ENCODE results near the gene DTNB.

Gene DTNB

GRCh38 chr2:25369876-25370275, 303.5 kb downstream of the DTNB start:
- no peak for DNase-seq (ENCODE audit: low read depth)

- DNase-seq (ENCODE audit: low read depth): no peak
Measured at GRCh38 chr2:25369439-25369838, 303.9 kb downstream of the DTNB start.

GRCh38 chr2:25368660-25369059, 304.7 kb downstream of the DTNB start:
- DNase-seq (ENCODE audit: low read depth): no peak

GRCh38 chr2:25367296-25367695, 306.1 kb downstream of the DTNB start:
- no peak for DNase-seq (ENCODE audit: low read depth)

- DNase-seq (ENCODE audit: low read depth): no peak
Measured at GRCh38 chr2:25366629-25367028, 306.7 kb downstream of the DTNB start.

GRCh38 chr2:25365241-25365640, 308.1 kb downstream of the DTNB start:
- DNase-seq (ENCODE audit: low read depth): no peak

GRCh38 chr2:25363733-25364132, 309.6 kb downstream of the DTNB start:
- no peak for DNase-seq (ENCODE audit: low read depth)

GRCh38 chr2:25362434-25363145, 310.8 kb downstream of the DTNB start:
- DNase-seq (ENCODE audit: low read depth): no peak

- DNase-seq (ENCODE audit: low read depth): peak; percentile 74
Measured at GRCh38 chr2:25362049-25362433, 311.3 kb downstream of the DTNB start.

GRCh38 chr2:25361261-25362048, 311.9 kb downstream of the DTNB start:
- no peak for DNase-seq (ENCODE audit: low read depth)

- no peak for DNase-seq (ENCODE audit: low read depth)
Measured at GRCh38 chr2:25358836-25359235, 314.5 kb downstream of the DTNB start.

- no peak for DNase-seq (ENCODE audit: low read depth)
Measured at GRCh38 chr2:25358249-25358815, 315.0 kb downstream of the DTNB start.

GRCh38 chr2:25356088-25356487, 317.3 kb downstream of the DTNB start:
- DNase-seq (ENCODE audit: low read depth): no peak

GRCh38 chr2:25355270-25355669, 318.1 kb downstream of the DTNB start:
- no peak for DNase-seq (ENCODE audit: low read depth)

GRCh38 chr2:25354116-25354515, 319.3 kb downstream of the DTNB start:
- DNase-seq (ENCODE audit: low read depth): no peak

GRCh38 chr2:25349397-25349796, 324.0 kb downstream of the DTNB start:
- DNase-seq (ENCODE audit: low read depth): no peak

GRCh38 chr2:25347846-25348245, 325.5 kb downstream of the DTNB start:
- no peak for DNase-seq (ENCODE audit: low read depth)

GRCh38 chr2:25347205-25347815, 326.1 kb downstream of the DTNB start:
- DNase-seq (ENCODE audit: low read depth): no peak

- DNase-seq (ENCODE audit: low read depth): no peak
Measured at GRCh38 chr2:25343187-25343825, 330.1 kb downstream of the DTNB start.

GRCh38 chr2:25342372-25343186, 330.8 kb downstream of the DTNB start:
- DNase-seq (ENCODE audit: low read depth): peak; percentile 36

- DNase-seq (ENCODE audit: low read depth): no peak
Measured at GRCh38 chr2:25341753-25342371, 331.5 kb downstream of the DTNB start, which contains the start of gene DNMT3A. Gene DNMT3A, minus strand, starts transcription at chr2:25341925. Its CDS starts 27,941 bp downstream, at chr2:25313984.
